Ovary (tissue), 3 donors: ENCODE data around the gene GBP5.

Experiments
- CTCF ChIP-seq, 3 donors: fragments of 450-650 bp in 2 of 3; fragments of 200-600 bp in 1 of 3; IDR thresholded peaks; one replicate each; pipeline versions ENCODE4 v1.5.1 to v1.8.0; 2016 to 2022; ENCODE audit warnings: antibody characterized with exemption in 3 of 3, mild to moderate bottlenecking in 1 of 3
- POLR2A ChIP-seq: fragments of 450-650 bp; IDR thresholded peaks from one replicate; pipeline ENCODE4 v1.6.1; 2017; ENCODE audit warnings: antibody characterized with exemption, mild to moderate bottlenecking, moderate library complexity
- donor health status: DM: no; HTN: no; CAD: no.

- TF ChIP-seq CTCF (IDR thresholded peaks at IDR 0.05) (no peak), POLR2A (no peak)
These were observed 30.2 kb upstream of the GBP5 start for GRCh38 chr1:89302697-89303332.
